MG63 (cell line): ENCODE measurements around the gene GINS2. TPM values are rescaled to one million over a fixed set of nuclear protein-coding genes. Genes with fewer than 3 reads are reported as not detected.

ENCODE experiments used
- DNase-seq: peaks from one replicate; pipeline ENCODE4 v3.0.0-alpha.2; 2020
- H3K27me3 ChIP-seq: fragments of 250-450 bp; sonication (Bioruptor Pico); 2 replicates; pipeline ENCODE4 v1.5.1; 2020; ENCODE audit warnings: mild to moderate bottlenecking, moderate library complexity
- H3K36me3 ChIP-seq: fragments of 250-450 bp; sonication (Bioruptor Pico); 2 replicates; pipeline ENCODE4 v1.5.1; 2020; ENCODE audit warnings: mild to moderate bottlenecking, moderate library complexity
- H3K4me3 ChIP-seq: fragments of 250-450 bp; sonication (Bioruptor Pico); 2 replicates; pipeline ENCODE4 v1.5.1; 2020; ENCODE audit warnings: mild to moderate bottlenecking, moderate library complexity
- H3K9me3 ChIP-seq: fragments of 250-450 bp; sonication (Bioruptor Pico); 2 replicates; pipeline ENCODE4 v1.5.1; 2020; ENCODE audit warnings: mild to moderate bottlenecking, moderate library complexity
- total RNA-seq: library from RNA; depleted of rRNA; stranded (reverse); fragments of >200 nt; shearing (Covaris generic); gene quantifications from 2 replicates; pipeline ENCODE4 v1.2.3, GENCODE V29; 2014; ENCODE audit warnings: low replicate concordance

GINS2 gene
- total RNA-seq, 1 experiment from 2014 or later, result 12.8 TPM

DNA sequence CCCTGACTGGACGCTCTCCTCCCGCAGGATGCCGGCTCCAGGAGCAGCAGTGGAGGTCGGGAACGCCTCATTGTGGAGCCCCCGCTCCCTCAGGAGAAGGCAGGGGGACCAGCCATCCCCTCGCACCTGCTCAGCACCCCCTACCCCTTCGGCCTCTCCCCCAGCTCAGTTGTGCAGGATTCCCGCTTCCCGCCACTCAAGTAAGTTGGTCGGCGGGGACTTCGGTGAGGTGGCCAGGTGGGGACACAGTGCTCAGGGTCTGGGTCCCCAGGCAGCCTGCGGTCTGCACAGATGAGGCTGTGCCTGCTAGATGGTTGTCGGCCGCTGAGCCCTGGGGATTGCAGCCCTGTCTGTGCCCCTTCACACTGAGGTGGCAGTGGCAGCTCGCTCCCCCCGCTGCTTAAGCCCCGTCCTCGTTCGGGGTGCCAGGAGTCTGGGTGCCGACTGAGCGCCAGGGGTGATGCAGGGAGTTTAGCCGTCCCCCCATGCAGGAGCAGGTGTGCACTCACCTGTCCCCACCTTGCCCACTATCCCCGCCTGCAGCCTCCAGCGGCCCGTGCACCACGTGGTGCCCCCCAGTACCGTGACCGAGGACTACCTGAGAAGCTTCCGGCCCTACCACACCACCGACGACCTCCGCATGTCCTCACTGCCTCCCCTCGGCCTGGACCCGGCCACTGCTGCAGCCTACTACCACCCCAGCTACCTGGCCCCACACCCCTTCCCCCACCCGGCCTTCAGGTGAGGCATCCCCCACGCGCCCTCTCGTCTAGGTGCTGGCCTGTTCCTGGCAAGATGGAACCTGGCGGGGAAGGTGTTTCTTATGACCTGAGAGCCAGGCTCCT, 34.3 kb downstream of the GINS2 start:
- Histone ChIP-seq H3K9me3 (no peaks in the 10 kb centered on the region), H3K4me3 (no peak overlapping the region), H3K27me3 (no peaks in the 10 kb centered on the region), H3K36me3 (peaks cover 20% of the 10 kb centered on the region)
- DNase-seq, result no peak

DNA sequence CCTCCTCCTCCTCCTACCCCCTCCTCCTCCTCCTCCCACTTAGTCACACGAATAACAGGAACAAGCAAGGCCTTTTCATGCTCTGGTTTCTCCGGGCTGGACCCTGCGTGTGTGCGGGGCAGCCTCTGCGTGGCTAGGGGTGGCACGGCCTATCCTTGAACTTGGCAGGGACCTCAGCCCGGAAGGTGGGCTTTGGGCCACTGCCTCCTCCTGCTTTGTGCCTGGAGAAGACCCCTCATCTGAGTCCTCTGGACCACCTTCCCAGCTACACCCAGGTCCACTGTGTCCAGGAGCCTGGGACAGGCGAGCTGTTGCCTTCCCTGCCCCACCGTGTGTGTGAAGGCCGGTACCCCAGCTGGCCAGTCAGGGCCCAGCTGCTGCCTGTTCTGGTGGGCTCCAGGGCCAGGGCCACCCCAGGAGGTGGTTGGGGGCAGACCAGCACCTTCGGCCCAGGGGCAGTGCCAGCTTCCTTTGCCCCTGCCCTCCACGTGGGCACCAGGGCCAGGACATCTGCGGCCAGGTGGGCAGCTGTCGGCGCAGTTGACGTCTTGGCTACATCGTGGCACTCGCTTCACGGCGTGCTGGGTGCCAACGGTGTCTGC, 35.4 kb downstream of the GINS2 start:
- Histone ChIP-seq H3K36me3 (peaks cover 11% of the 10 kb centered on the region), H3K9me3 (no peaks in the 10 kb centered on the region), H3K4me3 (no peak overlapping the region), H3K27me3 (no peaks in the 10 kb centered on the region)
- no peak for DNase-seq

DNA sequence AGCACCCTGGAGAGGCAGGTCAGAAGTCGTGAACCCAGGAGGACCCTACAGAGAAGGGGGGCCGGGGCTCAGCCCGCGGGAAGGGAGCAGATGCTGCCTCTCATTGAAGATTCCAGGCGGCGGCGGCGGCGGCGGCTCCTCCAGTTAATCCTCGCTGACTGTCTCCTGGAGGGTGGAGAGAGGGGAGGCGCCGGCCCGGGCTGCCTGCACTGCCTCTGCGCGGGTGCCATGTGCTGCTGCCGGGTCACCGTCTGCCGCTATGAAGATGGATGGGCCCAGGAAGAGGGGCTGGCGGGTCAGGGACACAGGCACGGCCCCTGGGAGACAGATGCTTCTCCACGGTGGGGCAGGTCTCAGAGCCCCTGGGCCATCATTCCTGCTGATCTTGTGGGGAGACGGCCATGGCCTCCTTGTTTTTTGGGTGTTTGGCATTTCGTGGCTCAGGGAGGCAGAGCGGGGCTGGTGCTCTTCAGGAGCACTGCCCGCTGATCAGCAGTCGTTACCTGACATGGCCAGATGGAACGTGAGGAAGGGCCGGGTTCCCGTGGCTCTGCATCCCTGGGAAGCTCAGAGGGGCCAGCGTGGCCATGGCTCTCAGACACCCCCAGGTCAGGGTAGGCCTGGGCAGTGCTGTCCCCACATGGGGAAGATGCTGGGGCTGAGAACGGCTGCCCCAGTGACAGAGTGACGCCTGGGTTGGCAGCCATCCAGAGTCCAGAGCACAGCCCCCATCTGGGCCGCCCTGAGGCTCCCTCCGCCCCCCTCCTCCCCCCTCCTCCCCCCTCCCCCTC, 36.1 kb downstream of the GINS2 start:
- peaks cover 11% of the 10 kb centered on the region for H3K36me3 ChIP-seq
- DNase-seq, result peak; percentile 25
- H3K27me3 ChIP-seq, result no peaks in the 10 kb centered on the region
- no peaks in the 10 kb centered on the region for H3K9me3 ChIP-seq
- no peak overlapping the region for H3K4me3 ChIP-seq

DNA sequence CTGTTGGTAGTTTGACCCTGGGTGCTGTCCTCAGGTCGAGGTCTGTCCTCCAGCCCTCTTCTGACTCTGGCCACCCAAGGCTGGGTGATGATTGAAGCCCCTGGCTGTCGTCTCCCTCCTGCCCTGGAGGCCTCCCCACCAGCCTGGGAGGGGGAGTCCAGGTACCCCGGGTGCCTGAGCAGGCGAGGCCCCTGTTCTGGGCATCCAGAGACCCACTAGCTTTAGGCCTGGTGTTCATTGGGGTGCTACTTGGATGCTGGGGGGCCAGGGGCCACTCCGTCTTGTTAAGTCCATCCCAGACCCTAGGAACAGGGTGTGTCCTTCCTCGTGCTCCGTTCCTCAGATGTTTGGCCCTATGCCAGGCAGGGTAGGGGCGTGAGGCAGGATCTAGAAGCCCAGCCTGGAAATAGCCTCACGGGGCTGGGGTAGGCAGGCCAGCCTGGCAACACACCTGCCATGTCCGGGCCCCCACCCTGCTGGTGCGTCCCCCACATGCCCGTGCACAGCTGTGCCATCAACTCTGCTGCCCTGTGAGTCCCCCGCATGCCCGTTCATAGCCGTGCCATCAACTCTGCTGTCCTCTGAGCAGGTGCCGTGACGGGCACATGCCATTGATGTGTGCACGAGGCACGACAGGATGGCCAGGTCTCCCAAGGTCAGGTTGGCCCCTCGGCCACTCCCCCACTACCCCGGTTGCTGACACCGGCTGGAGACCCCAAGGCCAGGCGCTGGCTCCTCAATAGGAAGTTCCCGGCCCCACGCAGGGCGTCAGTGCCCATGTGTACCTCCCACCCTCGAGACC, 36.9 kb downstream of the GINS2 start:
- no peak for DNase-seq
- Histone ChIP-seq H3K27me3 (no peaks in the 10 kb centered on the region), H3K4me3 (no peak overlapping the region), H3K36me3 (peaks cover 11% of the 10 kb centered on the region), H3K9me3 (no peaks in the 10 kb centered on the region)

DNA sequence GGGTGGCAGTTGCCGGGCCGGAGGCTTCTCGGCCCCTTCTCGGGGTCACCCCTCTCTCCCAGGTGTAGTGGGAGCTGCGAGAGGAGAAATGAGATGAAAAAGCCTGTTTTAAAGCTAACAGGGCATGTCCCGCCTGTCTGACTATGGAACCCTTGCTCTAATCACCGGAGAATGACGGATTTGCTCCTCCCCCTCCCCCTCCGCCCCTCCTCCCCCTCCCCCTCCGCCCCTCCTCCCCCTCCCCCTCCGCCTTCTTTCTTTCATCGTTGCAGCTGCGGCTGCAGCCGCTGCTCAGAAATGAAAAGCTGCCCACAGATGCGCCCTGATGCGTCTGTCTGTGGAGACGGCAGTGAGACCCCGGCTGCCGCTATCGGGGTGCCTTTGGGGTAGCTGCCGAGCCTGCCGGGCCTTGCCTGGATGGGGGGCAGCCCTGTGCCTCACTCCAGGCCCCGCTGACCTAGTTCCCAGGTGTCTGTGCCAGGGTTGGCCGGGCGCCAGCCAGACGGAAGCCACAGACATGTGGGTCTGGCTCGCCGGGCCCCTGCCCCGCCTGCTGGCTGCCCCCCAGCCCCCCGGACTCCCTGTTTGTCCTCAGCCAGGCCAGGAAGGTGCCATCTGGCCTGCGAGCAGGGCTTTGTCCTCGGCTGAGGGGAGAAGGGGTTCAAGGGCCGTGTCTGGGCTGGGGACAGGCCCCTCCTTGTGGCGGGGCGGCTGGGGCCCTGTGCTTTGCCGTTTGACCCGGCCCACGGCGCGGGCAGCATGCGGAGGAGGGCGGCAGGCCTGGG, 37.7 kb downstream of the GINS2 start:
- no peak for DNase-seq

DNA sequence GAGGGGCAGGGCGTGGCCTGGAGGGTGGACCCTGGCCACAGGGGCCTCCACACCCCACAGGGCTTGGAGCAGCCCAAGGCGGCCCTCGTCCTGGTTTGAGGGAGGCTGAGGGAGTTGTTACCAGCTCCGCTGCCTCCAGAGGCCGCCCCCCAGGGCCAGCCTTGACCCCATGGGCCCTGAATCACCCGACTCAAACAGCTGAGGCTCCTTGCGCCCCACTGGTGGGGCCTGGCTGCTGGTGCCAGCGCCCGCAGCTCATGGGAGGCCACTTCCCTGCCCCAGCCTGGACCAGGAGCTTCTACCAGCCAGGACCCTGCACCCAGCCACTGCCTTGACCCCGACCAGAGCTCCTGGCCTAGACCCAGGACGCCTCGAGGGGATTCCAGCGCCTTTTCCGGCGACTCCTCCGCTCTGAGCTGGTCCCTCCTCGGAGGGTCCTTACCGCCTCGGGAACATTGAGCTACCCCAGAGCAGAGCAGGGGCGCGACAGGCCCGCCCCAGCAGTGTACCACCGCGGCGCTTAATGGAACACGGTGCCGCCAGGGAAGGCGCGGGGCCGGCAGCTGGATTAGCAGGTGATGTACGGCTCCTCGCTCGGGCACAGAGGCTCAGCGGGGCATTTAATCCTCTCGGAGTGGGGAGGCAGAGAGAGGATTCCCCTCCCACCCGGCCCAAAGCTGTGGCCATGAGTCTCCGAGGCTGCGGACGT, 38.5 kb downstream of the GINS2 start:
- Histone ChIP-seq H3K9me3 (no peaks in the 10 kb centered on the region), H3K36me3 (peaks cover 5% of the 10 kb centered on the region; the same call in 1 of the 2 replicates), H3K27me3 (no peaks in the 10 kb centered on the region), H3K4me3 (no peak overlapping the region)
- no peak for DNase-seq

More for the DNA sequence above, 37.7 kb downstream of the GINS2 start:
- Histone ChIP-seq H3K36me3 (peaks cover 9% of the 10 kb centered on the region), H3K4me3 (no peak overlapping the region), H3K27me3 (no peaks in the 10 kb centered on the region), H3K9me3 (no peaks in the 10 kb centered on the region)

DNA sequence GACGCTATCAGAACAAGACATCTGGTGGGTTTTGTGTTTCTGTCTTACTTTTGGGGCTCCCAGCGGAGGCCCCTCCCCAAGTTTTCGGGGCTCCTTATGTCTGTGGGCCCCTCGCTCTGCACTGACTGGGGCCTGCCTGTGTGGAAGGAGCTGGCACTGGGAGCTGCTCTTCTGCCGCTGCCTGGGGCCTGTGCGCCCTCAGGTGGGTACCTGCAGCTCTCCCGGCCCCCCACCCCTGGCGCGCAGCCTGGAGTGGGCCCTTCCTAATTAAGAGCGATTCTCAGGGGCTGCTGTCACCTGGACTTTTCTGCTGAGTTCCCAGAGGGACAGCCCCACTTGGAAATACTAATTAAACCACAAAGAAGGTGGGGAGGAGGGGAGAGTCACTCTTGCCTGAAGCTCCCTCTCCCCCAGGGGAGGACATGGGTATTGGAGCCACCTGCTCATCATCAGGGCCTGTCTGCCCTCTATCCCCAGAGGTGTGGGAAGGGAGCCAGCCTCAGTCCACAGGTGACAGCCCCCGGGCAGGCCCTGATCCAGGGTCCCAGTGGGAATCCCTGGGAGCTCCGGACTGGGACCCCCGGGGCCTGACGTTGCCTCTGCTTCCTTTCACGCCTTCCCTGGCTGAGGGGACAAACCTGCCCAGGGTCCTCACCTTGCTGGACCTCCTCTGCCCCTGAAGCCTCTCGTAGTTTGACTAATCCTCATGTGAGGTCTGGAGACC, 39.2 kb downstream of the GINS2 start:
- Histone ChIP-seq H3K36me3 (peaks cover 4% of the 10 kb centered on the region; the same call in 1 of the 2 replicates), H3K27me3 (no peaks in the 10 kb centered on the region), H3K4me3 (no peak overlapping the region), H3K9me3 (no peaks in the 10 kb centered on the region)
- DNase-seq, result no peak

DNA sequence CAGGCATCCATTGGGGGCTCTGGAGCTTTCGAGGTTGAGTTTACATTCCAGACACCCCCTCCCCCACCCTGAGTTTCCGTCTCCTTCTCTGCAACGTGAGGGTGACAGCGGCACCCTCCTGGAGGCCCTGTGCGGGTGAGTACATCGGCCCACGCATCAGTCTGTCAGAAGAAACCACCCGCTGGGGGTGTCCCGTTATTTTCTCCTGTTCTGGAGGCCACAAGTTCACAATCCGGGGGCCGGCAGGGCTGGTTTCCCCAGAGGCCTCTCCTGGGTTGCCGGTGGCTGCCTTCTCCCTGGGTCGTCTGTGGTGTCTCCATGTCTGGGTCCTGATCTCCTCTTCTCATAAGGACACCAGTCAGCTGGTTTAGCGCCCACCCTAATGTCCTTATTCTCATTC, 39.9 kb downstream of the GINS2 start:
- Histone ChIP-seq H3K9me3 (no peaks in the 10 kb centered on the region), H3K36me3 (no peaks in the 10 kb centered on the region; the same call in 1 of the 2 replicates), H3K27me3 (no peaks in the 10 kb centered on the region), H3K4me3 (no peak overlapping the region)
- DNase-seq, result no peak

DNA sequence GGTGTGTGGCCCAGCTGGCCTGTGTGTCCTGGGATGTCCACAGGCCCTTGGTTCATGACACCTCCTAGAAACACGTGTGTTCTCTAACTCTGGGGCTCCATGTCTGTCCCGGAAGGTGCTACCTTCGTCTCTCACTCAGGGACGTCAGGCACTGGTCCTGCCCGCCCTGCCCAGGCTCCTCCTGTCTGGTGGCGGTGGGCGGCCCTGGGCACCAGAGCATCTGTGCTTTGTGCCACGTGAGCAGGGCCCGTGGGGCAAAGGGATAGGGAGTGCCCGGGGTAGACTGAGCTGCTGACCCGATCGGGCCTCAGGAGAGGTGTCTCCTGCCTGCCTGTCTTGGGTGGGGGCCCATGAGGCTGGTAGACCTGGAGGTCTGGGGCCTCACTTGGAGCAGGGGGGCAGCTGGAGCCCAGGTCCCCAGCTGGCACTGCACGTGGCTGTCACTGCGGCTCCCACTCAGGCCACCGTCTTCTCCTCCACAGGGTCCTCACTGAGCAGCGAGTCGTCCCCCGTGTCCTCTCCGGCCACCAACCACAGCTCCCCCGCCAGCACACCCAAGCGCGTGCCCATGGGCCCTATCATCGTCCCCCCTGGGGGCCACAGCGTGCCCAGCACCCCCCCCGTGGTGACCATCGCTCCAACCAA, 40.6 kb downstream of the GINS2 start:
- Histone ChIP-seq H3K9me3 (no peaks in the 10 kb centered on the region), H3K27me3 (no peaks in the 10 kb centered on the region), H3K36me3 (no peaks in the 10 kb centered on the region; the same call in 1 of the 2 replicates), H3K4me3 (no peak overlapping the region)
- DNase-seq, result no peak

DNA sequence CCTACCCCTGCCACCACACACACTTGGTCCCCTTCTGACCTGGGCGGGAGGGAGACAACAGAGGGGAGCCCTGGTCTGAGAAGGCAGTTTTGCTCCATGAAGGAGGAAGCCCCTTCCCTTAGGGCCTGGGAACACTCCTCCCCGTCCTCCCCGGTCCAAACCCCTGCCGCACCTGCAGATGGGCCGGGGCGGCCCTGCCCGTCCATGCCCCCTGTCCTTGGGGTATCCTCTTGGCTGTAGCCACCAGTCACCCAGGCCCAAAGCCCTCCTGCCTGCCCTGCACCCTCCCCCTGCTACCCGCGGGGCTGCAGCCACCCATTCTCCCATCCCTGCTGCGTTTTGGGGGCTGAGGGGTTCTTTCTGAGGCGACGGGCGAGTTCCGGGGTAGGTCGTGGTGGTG, 41.8 kb downstream of the GINS2 start:
- Histone ChIP-seq H3K4me3 (no peak overlapping the region), H3K27me3 (no peaks in the 10 kb centered on the region), H3K9me3 (no peaks in the 10 kb centered on the region), H3K36me3 (no peaks in the 10 kb centered on the region; the same call in 1 of the 2 replicates)
- DNase-seq, result no peak

DNA sequence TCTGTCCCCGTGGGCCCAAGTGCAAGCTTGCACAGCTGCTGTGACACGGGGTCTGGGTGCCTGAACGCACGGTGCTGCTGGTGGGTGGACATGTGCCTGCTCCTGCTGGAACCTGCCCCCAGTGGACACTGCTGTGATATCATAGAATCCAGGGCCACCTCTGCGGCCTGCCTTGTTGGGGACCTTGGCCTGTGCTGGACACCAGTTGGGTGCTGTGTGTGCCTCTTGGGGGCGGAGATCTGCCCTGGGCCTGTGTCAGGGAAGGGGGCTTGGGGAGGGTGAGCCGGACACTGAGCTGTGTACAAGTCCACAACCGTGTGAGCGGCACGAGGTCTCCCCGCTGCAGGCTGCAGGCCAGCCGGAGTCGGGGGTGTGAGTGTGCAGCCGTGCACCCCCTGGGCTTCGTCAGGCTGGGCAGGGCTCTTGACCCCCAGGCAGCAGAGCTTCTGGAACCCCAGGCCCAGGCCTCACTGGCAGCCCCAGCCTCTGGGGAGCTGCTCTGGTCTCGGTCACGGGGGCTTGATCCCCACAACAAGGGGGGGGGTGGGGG, 42.3 kb downstream of the GINS2 start:
- H3K36me3 ChIP-seq, result no peaks in the 10 kb centered on the region; the same call in 1 of the 2 replicates
- no peak overlapping the region for H3K4me3 ChIP-seq
- no peaks in the 10 kb centered on the region for H3K27me3 ChIP-seq
- no peak for DNase-seq
- H3K9me3 ChIP-seq, result no peaks in the 10 kb centered on the region

DNA sequence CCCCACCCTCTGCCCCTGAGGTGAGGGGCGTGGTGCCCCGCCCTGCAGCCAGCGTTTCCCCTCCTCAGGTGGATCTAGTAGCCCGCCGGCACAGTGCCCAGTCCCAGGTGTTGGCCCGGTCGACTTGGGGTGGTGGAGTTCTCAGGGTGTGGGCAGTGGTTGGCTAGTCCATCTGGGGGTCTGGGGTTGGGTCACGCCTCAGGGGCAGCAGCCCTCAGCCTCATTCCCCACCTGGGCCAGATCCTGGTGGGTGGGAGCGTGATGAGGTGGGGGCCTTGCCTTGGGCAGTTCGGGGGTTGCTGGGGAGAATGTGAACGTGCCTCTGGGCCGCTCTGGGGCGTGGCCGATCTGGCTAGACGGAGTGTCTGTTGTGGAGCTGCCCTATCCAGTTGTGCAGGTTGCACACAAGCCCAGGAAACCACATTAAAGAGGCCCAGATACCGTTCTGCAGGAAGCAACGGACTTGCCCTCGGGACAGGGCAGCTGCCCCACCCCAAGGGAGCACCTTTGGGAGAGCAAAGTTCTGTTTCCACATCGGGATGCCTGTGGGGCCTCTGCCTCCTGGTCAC, 43.6 kb downstream of the GINS2 start:
- Histone ChIP-seq H3K9me3 (no peaks in the 10 kb centered on the region), H3K27me3 (no peaks in the 10 kb centered on the region), H3K36me3 (no peaks in the 10 kb centered on the region; the same call in 1 of the 2 replicates), H3K4me3 (no peak overlapping the region)
- no peak for DNase-seq

DNA sequence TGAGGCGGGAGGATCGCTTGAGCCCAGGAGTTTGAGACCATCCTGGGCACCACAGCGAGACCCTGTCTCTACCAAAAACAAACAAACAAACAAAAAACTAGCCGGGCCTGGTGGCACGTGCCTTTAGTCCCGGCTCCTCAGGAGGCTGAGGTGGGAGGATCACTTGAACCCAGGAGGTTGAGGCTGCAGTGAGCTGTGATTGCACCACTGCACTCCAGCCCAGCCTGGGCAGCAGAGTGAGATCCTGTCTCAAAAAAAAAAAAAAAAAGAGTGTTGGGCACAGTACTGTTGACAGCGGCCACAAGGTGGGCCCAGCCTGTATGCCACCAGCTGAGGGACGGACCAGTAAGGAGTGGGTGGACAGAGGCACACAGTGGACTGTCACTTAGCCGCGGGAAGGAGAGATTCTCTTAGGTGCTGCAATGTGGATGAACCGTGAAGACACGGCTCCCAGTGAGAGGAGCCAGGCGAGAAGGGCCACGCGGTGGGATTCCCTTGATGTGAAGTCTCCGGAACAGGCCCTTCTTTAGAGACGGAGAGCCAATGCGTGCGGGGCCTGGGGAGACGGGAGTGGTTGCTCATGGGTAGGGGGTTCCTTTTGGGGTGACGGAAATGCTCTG, 44.6 kb downstream of the GINS2 start:
- Histone ChIP-seq H3K36me3 (no peaks in the 10 kb centered on the region; the same call in 1 of the 2 replicates), H3K4me3 (no peak overlapping the region), H3K27me3 (no peaks in the 10 kb centered on the region), H3K9me3 (no peaks in the 10 kb centered on the region)
- no peak for DNase-seq
